ENCODE measurements around the gene PRKCB. TPM values are rescaled to one million over a fixed set of nuclear protein-coding genes. Genes with fewer than 3 reads are reported as not detected.
"Not testable (repeated sequence)": the region's sequence is repeated elsewhere in the genome, so short reads cannot be mapped to it uniquely, and the experiment has no call there.

Gene PRKCB
- total RNA-seq, 6 experiments from 2014 or later: not detected

DNA sequence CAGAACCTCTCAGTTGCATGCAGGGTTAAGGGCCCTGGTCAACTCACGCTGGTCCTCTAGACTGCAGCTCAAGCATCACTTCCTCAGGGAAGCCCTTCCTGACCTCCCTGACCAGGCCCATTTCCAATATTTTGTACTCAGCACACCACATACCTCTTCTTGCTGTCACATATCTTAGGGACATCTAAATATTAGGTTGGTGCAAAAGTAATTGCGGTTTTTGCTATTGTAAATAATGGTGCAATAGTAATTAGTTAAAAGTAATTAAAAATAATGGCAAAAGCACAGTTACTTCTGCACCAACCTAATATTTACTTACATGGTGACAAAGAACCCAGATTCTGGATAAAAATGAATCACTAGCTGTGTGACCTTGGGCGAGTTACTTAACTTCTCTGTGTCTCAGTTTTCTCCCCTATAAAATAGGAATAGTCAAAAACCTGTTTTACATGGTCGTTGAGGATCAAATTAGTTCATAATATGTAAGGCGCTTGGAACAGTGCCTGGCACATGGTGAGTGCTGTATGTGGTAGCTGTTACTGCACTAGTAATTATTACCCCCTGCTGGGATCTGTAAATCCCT lies 177.4 kb downstream of the PRKCB start:
- Mint-ChIP-seq H3K4me1 (ENCODE audit: low read depth) (no peaks in the 10 kb centered on the region), H3K27ac (no peak overlapping the region), H3K4me3 (no peak overlapping the region), H3K9me3 (no peaks in the 10 kb centered on the region), H3K36me3 (ENCODE audit: low read depth) (no peaks in the 10 kb centered on the region), H3K27me3 (ENCODE audit: insufficient read depth) (peaks cover 3% of the 10 kb centered on the region)
- TF ChIP-seq, protein P1, sequence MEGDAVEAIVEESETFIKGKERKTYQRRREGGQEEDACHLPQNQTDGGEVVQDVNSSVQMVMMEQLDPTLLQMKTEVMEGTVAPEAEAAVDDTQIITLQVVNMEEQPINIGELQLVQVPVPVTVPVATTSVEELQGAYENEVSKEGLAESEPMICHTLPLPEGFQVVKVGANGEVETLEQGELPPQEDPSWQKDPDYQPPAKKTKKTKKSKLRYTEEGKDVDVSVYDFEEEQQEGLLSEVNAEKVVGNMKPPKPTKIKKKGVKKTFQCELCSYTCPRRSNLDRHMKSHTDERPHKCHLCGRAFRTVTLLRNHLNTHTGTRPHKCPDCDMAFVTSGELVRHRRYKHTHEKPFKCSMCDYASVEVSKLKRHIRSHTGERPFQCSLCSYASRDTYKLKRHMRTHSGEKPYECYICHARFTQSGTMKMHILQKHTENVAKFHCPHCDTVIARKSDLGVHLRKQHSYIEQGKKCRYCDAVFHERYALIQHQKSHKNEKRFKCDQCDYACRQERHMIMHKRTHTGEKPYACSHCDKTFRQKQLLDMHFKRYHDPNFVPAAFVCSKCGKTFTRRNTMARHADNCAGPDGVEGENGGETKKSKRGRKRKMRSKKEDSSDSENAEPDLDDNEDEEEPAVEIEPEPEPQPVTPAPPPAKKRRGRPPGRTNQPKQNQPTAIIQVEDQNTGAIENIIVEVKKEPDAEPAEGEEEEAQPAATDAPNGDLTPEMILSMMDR (IDR thresholded peaks at IDR 0.05): no peak
- no peak for DNase-seq

DNA sequence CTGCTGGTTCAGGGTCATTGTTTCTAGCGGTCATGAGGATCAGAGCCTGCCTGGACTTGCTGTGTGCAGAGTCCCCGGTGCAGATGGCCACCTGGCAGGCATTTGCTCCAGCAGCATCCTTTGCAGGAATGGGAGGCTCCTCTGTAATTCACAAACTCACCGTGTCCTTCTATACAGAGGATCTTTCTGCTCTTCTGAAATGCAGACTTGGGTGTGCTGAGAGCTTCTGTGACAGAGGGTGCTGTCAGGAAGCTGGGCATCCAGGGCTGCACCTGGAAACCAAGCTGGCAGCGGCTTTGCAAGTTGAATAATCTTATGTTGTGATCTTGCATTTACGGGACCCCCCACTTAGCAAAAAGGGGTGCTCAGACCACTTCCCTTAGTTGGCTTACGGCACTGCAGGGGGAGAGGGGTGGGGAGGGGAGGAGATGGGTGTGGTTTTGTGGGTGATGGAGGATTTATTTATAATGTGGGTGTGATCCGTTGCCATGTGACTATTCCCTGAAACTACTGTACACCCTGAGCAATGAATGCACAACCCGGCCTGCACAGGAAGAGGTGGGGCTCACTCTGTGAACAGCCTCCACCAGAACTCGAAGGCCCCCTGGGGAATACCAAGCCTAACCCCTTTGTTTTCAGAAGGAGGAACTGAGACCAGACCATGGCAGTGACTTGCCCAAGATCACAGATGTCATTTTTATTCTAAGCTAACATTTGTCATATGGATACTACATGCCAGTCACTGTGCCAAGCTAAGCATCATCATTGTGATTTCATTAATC lies 178.3 kb downstream of the PRKCB start:
- Mint-ChIP-seq H3K9me3 (no peaks in the 10 kb centered on the region), H3K27me3 (ENCODE audit: insufficient read depth) (no peaks in the 10 kb centered on the region; the same call in 1 of the 2 replicates), H3K4me1 (ENCODE audit: low read depth) (no peaks in the 10 kb centered on the region), H3K36me3 (ENCODE audit: low read depth) (no peaks in the 10 kb centered on the region), H3K27ac (no peak overlapping the region), H3K4me3 (no peak overlapping the region)
- DNase-seq: no peak
- TF ChIP-seq, protein P1 (IDR thresholded peaks at IDR 0.05): no peak

DNA sequence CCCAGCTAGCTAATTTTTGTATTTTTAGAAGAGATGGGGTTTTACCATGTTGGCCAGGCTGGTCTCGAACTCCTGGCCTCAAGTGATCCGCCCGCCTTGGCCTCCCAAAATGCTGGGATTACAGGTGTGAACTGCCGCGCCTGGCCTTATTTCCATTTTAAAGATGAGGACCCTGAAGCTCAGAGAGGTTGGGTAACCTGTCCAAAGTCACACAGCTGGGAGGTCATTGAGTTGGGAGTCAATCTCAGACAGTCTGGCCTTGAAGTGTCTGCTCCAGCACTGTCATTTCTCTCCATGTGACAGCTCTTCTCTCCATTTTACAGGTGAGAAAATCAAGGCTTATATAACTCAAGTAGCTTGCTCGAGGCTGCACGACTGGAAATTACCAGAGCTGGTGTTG lies 179.2 kb downstream of the PRKCB start:
- not testable (repeated sequence) for H3K4me1 Mint-ChIP-seq (ENCODE audit: low read depth); H3K4me3 Mint-ChIP-seq; H3K9me3 Mint-ChIP-seq; H3K36me3 Mint-ChIP-seq (ENCODE audit: low read depth); DNase-seq; H3K27ac Mint-ChIP-seq; H3K27me3 Mint-ChIP-seq (ENCODE audit: insufficient read depth)

DNA sequence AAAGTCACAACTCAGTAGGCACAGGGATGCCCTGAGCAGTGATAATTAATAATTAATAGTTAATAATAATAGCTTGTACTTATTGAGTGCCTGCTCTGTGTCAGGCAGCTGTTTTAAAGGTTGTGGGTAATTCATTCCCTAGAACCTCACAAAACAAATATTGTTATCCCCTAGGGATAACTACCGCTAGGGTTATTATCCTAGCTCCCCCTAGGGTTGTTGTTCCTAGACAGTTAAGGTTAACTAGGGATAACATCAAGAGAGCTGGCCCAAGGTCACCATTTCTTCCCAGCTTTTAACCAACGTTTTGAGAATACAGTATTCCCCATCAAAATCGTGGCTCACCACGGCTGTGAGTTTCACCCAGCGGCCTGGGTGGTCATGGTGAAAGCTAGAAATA lies 180.1 kb downstream of the PRKCB start:
- Mint-ChIP-seq H3K4me3 (no peak overlapping the region), H3K36me3 (ENCODE audit: low read depth) (no peaks in the 10 kb centered on the region), H3K4me1 (ENCODE audit: low read depth) (no peaks in the 10 kb centered on the region), H3K9me3 (no peaks in the 10 kb centered on the region), H3K27ac (no peak overlapping the region), H3K27me3 (ENCODE audit: insufficient read depth) (no peaks in the 10 kb centered on the region; the same call in 1 of the 2 replicates)
- DNase-seq: no peak
- TF ChIP-seq, protein P1 (IDR thresholded peaks at IDR 0.05): no peak

DNA sequence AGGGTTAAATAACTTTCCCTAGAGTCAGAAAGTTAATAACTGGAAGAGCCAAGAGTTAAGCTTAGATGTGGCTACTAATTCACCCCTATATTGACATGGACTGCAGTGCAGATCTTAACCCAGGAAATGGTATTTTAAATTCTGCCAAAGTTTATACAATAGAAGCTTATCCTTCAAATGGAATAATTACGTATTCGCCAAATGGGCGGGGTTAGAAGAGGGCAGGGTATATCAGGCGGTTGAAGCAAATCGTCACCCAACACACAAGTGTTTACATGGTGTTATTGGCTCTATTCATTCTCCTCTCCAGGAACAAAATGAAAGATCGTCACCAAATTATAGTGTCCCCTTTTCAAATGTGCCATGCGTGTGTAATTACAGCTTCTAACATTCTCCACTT lies 182.7 kb downstream of the PRKCB start:
- no peaks in the 10 kb centered on the region for H3K4me1 Mint-ChIP-seq (ENCODE audit: low read depth)
- H3K27ac Mint-ChIP-seq: no peak overlapping the region
- DNase-seq: no peak
- peaks cover 2% of the 10 kb centered on the region for H3K27me3 Mint-ChIP-seq (ENCODE audit: insufficient read depth)
- TF ChIP-seq, protein P1 (IDR thresholded peaks at IDR 0.05): no peak
- no peaks in the 10 kb centered on the region for H3K9me3 Mint-ChIP-seq
- no peak overlapping the region for H3K4me3 Mint-ChIP-seq
- no peaks in the 10 kb centered on the region for H3K36me3 Mint-ChIP-seq (ENCODE audit: low read depth)

DNA sequence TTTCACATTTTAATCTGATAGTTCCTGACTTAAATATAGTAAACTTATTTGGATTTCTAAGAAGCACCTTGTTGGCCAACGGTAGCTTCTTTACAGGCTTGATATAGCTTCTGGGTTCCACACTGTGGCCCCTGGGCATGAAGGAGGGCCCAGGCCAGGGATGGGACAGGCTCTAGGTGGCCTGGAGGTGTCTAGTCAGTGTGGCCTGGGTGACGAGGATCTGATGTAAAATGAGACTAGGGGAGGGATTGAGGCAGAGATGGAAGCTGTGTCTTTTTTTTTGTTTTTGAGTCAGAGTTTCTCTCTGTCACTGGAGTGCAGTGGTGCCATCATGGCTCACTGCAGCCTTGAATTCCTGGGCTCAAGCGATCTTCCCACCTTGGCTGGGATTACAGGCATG lies 187.0 kb downstream of the PRKCB start:
- H3K36me3 Mint-ChIP-seq (ENCODE audit: low read depth): no peaks in the 10 kb centered on the region
- no peaks in the 10 kb centered on the region for H3K9me3 Mint-ChIP-seq
- peaks cover 12% of the 10 kb centered on the region for H3K27me3 Mint-ChIP-seq (ENCODE audit: insufficient read depth)
- no peak for DNase-seq
- no peak overlapping the region for H3K4me3 Mint-ChIP-seq
- no peak overlapping the region for H3K27ac Mint-ChIP-seq
- H3K4me1 Mint-ChIP-seq (ENCODE audit: low read depth): no peaks in the 10 kb centered on the region
- TF ChIP-seq, protein P1 (IDR thresholded peaks at IDR 0.05): no peak
